Coronary artery (tissue), 2 donors: Measurements from ENCODE around the gene CDH23.

ENCODE experiments used
- DNase-seq: peaks from one replicate; pipeline ENCODE4 v3.0.0-alpha.2; 2017; ENCODE audit warnings: low spot score
- H3K27ac ChIP-seq, 2 donors: fragments of 200-600 bp; sonication (generic); one replicate each; pipeline ENCODE4 v1.5.1; 2016 to 2019
- H3K4me3 ChIP-seq: fragments of 200-600 bp; sonication (generic); 2 replicates; pipeline ENCODE4 v1.5.1; 2016; ENCODE audit warnings: mild to moderate bottlenecking, moderate library complexity
- TF ChIP-seq, protein P1 (sequence below): fragments of 200-600 bp; sonication (generic); IDR thresholded peaks from one replicate; pipeline ENCODE4 v1.5.1; 2019; ENCODE audit warnings: antibody characterized with exemption

CDH23 gene

DNA sequence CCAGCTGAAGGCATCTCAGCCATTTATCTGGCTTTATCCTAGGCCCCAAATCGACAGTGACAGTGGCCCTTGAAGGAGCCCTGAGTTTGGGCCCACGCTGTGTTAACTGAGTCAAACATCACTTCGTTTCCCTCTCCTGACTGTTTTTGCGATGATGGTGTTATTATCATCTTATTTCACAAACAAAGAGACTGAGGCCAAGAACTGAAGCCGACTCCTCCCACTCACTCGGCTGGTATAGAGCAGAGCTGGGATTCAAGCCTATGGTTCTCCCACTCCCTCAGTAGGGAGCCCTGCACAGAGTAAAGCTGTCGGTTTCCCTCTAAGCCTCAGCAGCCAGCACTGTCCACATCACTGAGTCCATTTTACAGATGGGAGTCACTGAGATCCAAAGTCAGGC lies 141.0 kb downstream of the CDH23 start:
- TF ChIP-seq, protein P1, sequence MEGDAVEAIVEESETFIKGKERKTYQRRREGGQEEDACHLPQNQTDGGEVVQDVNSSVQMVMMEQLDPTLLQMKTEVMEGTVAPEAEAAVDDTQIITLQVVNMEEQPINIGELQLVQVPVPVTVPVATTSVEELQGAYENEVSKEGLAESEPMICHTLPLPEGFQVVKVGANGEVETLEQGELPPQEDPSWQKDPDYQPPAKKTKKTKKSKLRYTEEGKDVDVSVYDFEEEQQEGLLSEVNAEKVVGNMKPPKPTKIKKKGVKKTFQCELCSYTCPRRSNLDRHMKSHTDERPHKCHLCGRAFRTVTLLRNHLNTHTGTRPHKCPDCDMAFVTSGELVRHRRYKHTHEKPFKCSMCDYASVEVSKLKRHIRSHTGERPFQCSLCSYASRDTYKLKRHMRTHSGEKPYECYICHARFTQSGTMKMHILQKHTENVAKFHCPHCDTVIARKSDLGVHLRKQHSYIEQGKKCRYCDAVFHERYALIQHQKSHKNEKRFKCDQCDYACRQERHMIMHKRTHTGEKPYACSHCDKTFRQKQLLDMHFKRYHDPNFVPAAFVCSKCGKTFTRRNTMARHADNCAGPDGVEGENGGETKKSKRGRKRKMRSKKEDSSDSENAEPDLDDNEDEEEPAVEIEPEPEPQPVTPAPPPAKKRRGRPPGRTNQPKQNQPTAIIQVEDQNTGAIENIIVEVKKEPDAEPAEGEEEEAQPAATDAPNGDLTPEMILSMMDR = no peak
- DNase-seq = no peak
- Histone ChIP-seq H3K4me3 (no peak overlapping the region), H3K27ac (no peak overlapping the region)

DNA sequence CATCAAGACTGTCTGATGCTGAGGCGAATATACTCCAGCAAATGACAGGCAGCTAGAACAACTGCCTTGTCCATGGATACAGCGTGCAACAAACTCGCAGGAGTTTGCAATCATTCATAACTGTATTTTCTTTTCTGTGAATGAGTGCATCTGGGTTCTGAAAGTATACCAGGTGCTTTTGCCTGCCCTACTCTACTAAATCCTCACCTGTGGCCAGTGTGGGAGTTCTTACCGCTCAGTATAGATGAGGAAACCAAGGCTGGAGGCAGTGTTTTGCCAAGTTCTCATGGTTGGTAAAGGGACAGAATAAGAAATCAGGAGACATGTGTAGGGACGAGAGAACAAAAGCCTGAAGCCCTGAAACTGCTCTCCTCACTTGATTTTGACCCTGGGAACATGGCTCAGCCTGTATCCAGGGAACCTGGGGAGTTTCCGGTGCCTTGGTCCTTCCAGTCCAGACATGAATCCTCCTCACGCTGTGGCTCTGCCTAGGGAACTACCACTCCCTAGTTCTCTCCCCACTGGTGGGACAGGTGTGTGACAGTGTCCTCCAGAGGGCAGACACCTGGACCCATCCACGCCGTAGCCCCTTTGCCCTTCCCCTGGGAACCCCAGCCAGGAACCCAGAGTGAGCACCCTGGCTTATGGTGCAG lies 142.0 kb downstream of the CDH23 start:
- H3K27ac ChIP-seq = no peak overlapping the region
- TF ChIP-seq, protein P1 = no peak
- no peak overlapping the region for H3K4me3 ChIP-seq
- no peak for DNase-seq

DNA sequence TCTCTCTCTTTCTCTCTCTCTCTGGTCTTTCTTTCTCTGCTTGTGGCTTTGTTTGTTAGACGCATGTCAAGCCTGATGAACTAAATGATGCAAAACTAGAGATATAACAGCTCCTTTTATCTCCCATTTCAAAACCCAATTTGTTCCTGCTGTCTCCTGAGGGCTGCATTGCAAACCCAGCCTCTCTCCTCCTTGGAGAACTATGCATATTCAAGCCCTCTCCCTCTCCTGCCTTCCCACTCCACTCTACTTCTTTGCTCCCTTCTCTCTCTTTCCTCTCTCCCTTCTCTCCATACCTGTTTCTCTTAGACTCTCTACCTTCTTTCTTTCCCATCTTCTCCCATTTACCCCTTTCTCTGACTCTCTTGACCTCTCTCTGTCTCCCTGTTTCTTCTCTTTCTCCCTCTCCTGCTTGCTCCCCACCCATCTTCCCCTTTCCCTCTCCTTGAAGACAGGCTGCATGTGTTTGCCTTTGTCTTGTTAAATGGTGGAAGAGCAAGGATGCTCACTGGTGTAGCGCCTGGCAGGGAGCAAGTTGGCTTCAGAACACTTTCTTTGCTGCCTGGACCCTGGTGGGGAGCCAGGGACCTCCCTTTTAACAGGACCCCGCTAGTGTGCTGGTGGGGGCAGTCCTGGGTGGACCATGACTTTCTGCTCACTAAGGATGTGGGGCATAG lies 142.9 kb downstream of the CDH23 start:
- no peak for DNase-seq
- Histone ChIP-seq H3K4me3 (no peak overlapping the region), H3K27ac (no peak overlapping the region)
- TF ChIP-seq, protein P1 = no peak

DNA sequence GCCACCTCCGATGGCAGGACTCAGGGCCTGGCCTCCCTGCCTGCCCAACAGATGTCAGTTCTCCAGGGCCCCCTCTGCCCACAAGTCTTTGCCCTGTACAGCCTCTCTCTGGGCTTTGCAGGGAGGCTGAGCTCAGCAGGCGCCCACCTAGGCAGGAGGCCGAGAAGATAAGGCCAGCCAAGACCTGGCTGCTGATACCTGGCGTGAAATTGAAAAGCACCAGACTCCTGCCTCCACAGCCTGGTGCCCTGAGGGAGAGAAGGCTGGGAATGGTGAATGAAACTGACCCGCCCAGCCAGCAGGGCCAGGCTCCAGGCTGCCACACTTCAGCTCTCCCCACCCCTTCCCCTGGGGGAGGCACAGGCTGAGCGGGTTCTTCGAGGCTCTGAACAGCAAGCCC lies 145.8 kb downstream of the CDH23 start:
- H3K27ac ChIP-seq = no peak overlapping the region
- no peak for DNase-seq
- no peak overlapping the region for H3K4me3 ChIP-seq
- TF ChIP-seq, protein P1 = no peak

DNA sequence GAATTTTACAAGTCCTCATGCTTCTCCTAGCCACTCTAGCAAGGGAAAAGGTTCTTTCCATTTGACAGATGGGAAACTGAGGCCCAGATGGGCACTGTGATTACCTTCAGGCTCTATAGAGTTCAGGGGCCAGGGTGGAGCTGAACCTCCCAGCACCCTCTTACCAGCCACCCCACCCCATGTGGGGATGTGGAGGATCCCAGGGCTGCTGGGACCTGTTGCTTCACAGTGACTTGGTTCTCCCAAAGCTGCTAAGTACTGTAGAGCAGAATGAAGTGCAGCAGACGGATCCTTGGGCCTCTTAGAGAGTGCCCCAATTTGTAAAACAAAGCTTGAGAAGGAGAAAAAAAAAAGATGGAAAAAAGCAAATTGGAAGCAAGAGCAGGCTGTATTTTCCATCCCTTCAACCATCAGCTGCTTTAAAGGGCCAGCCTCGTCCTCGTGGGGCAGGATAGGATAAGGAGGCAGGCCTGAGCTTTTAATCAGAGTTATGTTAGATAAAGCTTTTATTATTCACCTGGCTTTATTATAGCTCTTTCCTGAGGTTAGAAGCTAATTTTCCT lies 147.0 kb downstream of the CDH23 start:
- no peak for DNase-seq
- TF ChIP-seq, protein P1 = no peak
- no peak overlapping the region for H3K4me3 ChIP-seq
- no peak overlapping the region for H3K27ac ChIP-seq

DNA sequence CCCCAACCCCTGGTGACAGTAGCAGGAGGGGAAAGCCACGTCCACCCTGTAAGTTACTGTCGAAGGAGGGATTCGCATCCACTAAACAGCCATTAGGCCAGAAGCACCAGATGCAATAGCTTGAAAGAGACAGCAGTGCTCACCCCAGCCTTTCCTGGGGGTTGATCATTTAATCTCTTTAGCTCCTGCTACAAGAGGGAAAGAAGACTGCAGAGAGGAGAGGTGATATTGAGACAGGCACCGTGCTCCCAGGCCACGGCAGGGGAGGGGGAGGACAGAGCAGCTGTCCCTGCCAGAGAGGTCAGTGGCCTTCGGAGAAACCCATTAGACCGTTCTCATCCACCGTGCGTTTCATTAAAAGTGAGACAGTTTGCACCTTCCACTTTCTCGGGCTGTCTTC lies 148.3 kb downstream of the CDH23 start:
- no peak for DNase-seq
- Histone ChIP-seq H3K4me3 (no peak overlapping the region), H3K27ac (no peak overlapping the region)
- TF ChIP-seq, protein P1 = no peak

DNA sequence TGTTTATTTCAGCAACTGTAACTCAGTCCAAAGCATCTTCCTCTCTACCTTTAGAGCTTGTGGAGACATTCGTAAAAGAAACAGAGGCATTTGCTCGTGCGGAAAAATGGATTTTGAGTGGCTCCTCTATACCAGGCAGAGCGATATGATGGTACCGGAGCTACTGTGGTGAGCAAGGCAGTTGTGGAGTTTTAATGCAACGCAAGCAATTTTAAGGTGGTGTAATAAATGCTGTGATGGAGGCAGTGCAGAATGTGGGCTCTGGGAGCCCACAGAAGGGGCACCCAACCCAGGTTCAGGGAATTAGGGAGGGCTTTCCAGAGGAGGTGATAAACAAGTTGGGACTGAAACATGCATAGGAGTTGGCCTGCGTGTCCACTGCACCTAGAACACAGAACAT lies 149.5 kb downstream of the CDH23 start:
- H3K4me3 ChIP-seq = no peak overlapping the region
- no peak for DNase-seq
- TF ChIP-seq, protein P1 = no peak
- H3K27ac ChIP-seq = no peak overlapping the region
